HEK293T (cell line): Measurements from ENCODE around the gene GNE.

ENCODE experiments used
- CTCF ChIA-PET: fragments of 350-600 bp; formaldehyde crosslinking; extraction: SDS; loops from one replicate; lab custom pipeline; 2021; ENCODE audit warnings: antibody characterized with exemption, inconsistent platforms; lab: Yijun Ruan, JAX
- POLR2A ChIA-PET: fragments of 350-600 bp; formaldehyde crosslinking; extraction: SDS; loops from one replicate; lab custom pipeline; 2020; ENCODE audit warnings: antibody characterized with exemption, inconsistent platforms; lab: Yijun Ruan, JAX
- DNase-seq: peaks from one replicate; pipeline ENCODE4 v3.0.0; 2012; ENCODE audit warnings: mixed read lengths; ENCODE audit errors: extremely low spot score
- ARNT ChIP-seq: fragments of 450-650 bp; IDR thresholded peaks from 2 replicates; pipeline ENCODE4 v1.6.1; 2017; ENCODE audit warnings: mild to moderate bottlenecking
- BHLHE40 ChIP-seq: fragments of 450-650 bp; IDR thresholded peaks from 2 replicates; pipeline ENCODE4 v1.6.1; 2016; ENCODE audit warnings: mild to moderate bottlenecking, moderate library complexity, borderline replicate concordance
- CTBP1 ChIP-seq: fragments of 450-650 bp; IDR thresholded peaks from 2 replicates; pipeline ENCODE4 v1.6.1; 2016; ENCODE audit warnings: borderline replicate concordance
- ELF4 ChIP-seq: fragments of 450-650 bp; IDR thresholded peaks from 2 replicates; pipeline ENCODE4 v1.6.1; 2017; ENCODE audit warnings: antibody characterized with exemption
- FOXA1 ChIP-seq: fragments of 450-650 bp; IDR thresholded peaks from 2 replicates; pipeline ENCODE4 v1.6.1; 2016; ENCODE audit warnings: mild to moderate bottlenecking
- FOXK2 ChIP-seq: fragments of 450-650 bp; IDR thresholded peaks from 2 replicates; pipeline ENCODE4 v1.6.1; 2016; ENCODE audit warnings: mild to moderate bottlenecking
- FOXM1 ChIP-seq: fragments of 450-650 bp; IDR thresholded peaks from 2 replicates; pipeline ENCODE4 v1.6.1; 2017; ENCODE audit warnings: mild to moderate bottlenecking, borderline replicate concordance
- HDGF ChIP-seq: fragments of 450-650 bp; IDR thresholded peaks from 2 replicates; pipeline ENCODE4 v1.6.1; 2017; ENCODE audit warnings: antibody characterized with exemption, borderline replicate concordance
- L3MBTL2 ChIP-seq: fragments of 450-650 bp; conservative IDR thresholded peaks from 2 replicates; pipeline ENCODE4 v1.6.1; 2016; ENCODE audit warnings: mild to moderate bottlenecking
- LEF1 ChIP-seq: fragments of 450-650 bp; IDR thresholded peaks from 2 replicates; pipeline ENCODE4 v1.6.1; 2017; ENCODE audit warnings: mild to moderate bottlenecking, borderline replicate concordance
- NFRKB ChIP-seq: fragments of 450-650 bp; IDR thresholded peaks from 2 replicates; pipeline ENCODE4 v1.6.1; 2016; ENCODE audit warnings: mild to moderate bottlenecking, moderate library complexity
- SP1 ChIP-seq: fragments of 450-650 bp; IDR thresholded peaks from 2 replicates; pipeline ENCODE4 v1.6.1; 2017
- SUZ12 ChIP-seq: fragments of 450-650 bp; IDR thresholded peaks from 2 replicates; pipeline ENCODE4 v1.6.1; 2016; ENCODE audit warnings: mild to moderate bottlenecking
- TARDBP ChIP-seq: fragments of 450-650 bp; IDR thresholded peaks from 2 replicates; pipeline ENCODE4 v1.6.1; 2016
- ZNF384 ChIP-seq: fragments of 450-650 bp; IDR thresholded peaks from 2 replicates; pipeline ENCODE4 v1.6.1; 2016
- TF ChIP-seq, protein P1 (sequence below): fragments of 450-650 bp; IDR thresholded peaks from 2 replicates; pipeline ENCODE4 v1.6.1; 2016

Gene GNE

DNA sequence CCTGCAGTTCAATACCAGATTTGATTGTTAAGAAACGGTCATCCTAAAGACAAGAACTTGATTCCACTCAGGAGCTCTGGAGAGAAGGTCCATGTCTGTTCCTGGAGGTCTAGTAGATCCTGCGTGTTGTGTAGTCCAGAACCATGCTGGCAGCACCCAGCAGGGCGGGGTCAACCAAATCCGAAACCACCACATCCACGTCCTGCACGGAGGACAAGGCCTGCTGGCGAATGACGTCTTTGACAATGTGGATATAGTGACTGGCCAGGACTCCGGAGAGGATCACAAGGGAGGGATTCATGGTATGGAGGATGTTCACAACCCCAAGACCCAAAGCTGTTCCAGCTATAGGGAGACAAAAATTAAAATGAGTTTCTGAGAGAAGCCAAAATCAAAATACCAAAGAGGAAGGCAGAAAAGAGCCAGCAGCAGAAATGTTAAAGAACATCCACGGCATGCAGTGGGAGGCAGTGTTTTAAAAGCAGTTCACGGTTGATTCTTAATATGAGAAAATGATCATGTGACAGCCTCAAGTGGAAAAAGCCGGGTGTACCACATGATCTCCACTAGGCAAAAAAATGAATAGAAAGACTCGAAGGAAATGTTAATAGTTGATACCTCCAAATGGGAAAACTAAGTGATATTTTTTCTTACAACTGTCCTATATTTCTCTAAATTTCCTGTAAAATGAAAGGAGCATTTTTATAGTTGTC, 40.8 kb downstream of the GNE start:
- ChIA-PET CTCF (no interaction called here), POLR2A (no interaction called here)
- no peak for TF ChIP-seq BHLHE40
- no peak for TF ChIP-seq L3MBTL2
- TF ChIP-seq SP1: no peak
- no peak for TF ChIP-seq FOXA1
- TF ChIP-seq, protein P1, sequence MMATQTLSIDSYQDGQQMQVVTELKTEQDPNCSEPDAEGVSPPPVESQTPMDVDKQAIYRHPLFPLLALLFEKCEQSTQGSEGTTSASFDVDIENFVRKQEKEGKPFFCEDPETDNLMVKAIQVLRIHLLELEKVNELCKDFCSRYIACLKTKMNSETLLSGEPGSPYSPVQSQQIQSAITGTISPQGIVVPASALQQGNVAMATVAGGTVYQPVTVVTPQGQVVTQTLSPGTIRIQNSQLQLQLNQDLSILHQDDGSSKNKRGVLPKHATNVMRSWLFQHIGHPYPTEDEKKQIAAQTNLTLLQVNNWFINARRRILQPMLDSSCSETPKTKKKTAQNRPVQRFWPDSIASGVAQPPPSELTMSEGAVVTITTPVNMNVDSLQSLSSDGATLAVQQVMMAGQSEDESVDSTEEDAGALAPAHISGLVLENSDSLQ: no peak
- no peak for TF ChIP-seq FOXM1
- DNase-seq: no peak

DNA sequence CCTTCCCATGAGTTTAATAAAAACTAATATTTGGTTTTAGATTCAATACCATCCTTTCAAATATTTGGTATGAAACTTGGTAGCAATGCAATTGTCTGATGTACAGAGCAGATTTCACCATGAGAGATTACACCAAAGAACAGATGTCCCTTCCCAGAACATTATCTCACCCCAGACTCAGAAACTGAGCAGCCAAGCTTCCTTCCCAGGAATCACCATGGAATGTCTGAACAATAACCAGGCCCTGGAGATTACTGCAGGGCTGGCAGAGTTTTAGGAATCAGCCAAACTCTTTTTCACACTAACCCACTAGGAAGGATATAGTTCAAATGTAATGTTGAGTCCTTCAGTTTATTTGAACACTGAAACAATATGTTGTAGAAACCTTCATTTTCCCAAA, 43.7 kb downstream of the GNE start:
- POLR2A ChIA-PET: interaction anchor here (1.2 kb wide), 1 partner anchor 13 kb away, joined by 4 read pairs; no protein-coding TSS in a partner anchor

DNA sequence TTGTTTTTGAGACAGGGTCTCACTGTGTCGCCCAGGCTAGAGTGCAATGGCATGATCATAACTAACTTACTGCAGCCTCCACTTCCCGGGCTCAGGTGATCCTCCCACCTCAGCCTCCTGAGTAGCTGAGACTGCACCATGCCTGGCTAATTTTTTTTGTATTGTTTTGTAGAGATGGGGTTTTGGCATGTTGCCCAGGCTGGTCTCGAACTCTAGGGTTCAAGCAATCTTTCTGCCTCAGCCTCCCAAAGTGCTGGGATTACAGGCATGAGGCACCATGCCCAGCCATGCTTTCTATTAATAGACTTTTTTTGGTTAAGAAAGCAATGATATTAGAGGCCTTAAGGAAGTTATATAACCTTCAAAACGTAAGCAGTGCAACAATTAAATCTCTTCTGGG, 44.3 kb downstream of the GNE start:
- TF ChIP-seq TARDBP (no peak), FOXK2 (no peak), ARNT (no peak), HDGF (no peak), FOXA1 (no peak), LEF1 (no peak), SUZ12 (no peak), ZNF384 (no peak), NFRKB (no peak), ELF4 (no peak), SP1 (no peak), L3MBTL2 (no peak), CTBP1 (no peak), BHLHE40 (no peak), FOXM1 (no peak)
- TF ChIP-seq, protein P1: no peak
- DNase-seq: no peak
- ChIA-PET POLR2A (interaction anchor here (1.2 kb wide), 1 partner anchor 12 kb away, joined by 4 read pairs; no protein-coding TSS in a partner anchor), CTCF (interaction anchor here (1.0 kb wide), 1 partner anchor 115 kb away, joined by 4 read pairs; no protein-coding TSS in a partner anchor)

More for the DNA sequence above, 43.7 kb downstream of the GNE start:
- CTCF ChIA-PET: no interaction called here
- no peak for TF ChIP-seq TARDBP
- no peak for TF ChIP-seq L3MBTL2
- TF ChIP-seq SUZ12: no peak
- TF ChIP-seq SP1: no peak
- no peak for TF ChIP-seq ARNT
- no peak for TF ChIP-seq ZNF384
- no peak for TF ChIP-seq FOXK2
- no peak for TF ChIP-seq HDGF
- TF ChIP-seq ELF4: no peak
- no peak for TF ChIP-seq LEF1
- no peak for TF ChIP-seq FOXM1
- no peak for TF ChIP-seq CTBP1
- TF ChIP-seq FOXA1: no peak
- DNase-seq: no peak

DNA sequence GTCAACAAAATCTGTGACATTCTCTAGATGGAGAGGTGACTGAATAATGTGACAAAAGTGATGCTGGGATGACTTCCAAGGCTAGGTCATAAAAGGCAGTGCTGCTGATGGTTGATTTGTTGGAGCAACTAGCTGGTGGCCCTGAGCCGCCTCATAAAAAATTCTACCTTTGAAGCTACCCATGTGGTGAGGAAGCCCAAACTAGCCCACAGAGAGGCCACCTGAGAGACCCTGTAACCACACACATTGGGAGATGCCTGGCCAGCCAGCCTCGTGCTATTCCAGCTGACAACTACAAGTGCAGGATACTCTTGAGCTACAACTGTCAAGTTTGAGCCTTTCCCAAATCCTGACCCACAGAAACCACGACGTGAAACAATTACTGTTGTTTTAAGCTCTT, 44.9 kb downstream of the GNE start:
- no peak for DNase-seq
- no peak for TF ChIP-seq SP1
- TF ChIP-seq FOXK2: no peak
- no peak for TF ChIP-seq TARDBP
- no peak for TF ChIP-seq ELF4
- TF ChIP-seq, protein P1: no peak
- no peak for TF ChIP-seq BHLHE40
- TF ChIP-seq LEF1: no peak
- ChIA-PET CTCF (interaction anchor here (0.6 to 1.0 kb wide), 2 partner anchors 11 to 116 kb away, joined by 3 to 4 read pairs; no protein-coding TSS in a partner anchor), POLR2A (interaction anchor here (1.2 kb wide), 1 partner anchor 12 kb away, joined by 4 read pairs; no protein-coding TSS in a partner anchor)

DNA sequence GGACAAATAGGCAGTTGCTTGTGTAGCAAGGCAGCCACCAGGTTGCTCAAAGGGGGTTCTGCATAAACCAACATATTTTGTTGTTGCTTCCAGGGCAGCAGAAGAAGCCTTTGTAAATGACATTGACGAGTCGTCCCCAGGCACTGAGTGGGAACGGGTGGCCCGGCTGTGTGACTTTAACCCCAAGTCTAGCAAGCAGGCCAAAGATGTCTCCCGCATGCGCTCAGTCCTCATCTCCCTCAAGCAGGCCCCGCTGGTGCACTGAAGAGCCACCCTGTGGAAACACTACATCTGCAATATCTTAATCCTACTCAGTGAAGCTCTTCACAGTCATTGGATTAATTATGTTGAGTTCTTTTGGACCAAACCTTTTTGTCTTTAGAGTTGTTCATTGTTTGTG, 46.7 kb downstream of the GNE start:
- ChIA-PET CTCF (no interaction called here), POLR2A (no interaction called here)
- no peak for DNase-seq
- TF ChIP-seq CTBP1 (no peak), FOXA1 (no peak), SP1 (no peak)

DNA sequence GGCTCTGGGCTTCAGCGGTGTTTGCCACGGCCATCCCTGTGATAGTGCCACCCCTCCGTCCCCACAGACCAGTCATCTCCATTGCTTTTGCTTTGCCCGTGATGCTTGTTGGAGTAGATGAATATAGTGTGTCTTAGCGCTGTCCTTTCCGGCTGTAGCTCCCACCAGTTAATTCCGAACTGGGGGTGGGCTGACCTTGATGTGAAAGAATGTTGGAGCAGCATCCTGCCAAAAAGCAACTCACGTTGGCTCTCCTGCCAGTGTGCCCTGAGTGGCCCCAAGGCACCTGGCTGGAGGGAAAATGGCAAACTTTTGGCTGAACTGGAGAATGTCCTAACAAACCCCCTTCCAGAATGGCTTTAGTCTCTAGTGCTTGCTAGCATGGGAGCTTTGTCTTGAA, 47.5 kb downstream of the GNE start:
- CTCF ChIA-PET: no interaction called here
- DNase-seq: no peak
- POLR2A ChIA-PET: interaction anchor here (1.3 kb wide), 1 partner anchor 11 kb away, joined by 3 read pairs; no protein-coding TSS in a partner anchor
- TF ChIP-seq LEF1 (no peak), SUZ12 (no peak), ELF4 (no peak), FOXK2 (no peak), SP1 (no peak)
